WTC11 (cell line): Measurements from ENCODE around the gene CLEC3B. TPM values are rescaled to one million over a fixed set of nuclear protein-coding genes. Genes with fewer than 3 reads are reported as not detected.

ENCODE experiments used
- ATAC-seq: fragments of 200-7000 bp; cut with Tn5 transposase; 2 replicates; pipeline ENCODE4 v1.10.0; 2021; ENCODE audit warnings: mild to moderate bottlenecking, moderate library complexity
- CTCF ChIA-PET: fragments of 300-600 bp; sonication (Branson Sonifier 250); formaldehyde crosslinking; loops from one replicate; lab custom pipeline; 2021; ENCODE audit warnings: antibody characterized with exemption; lab: Charles Lee
- POLR2A ChIA-PET: fragments of 350-600 bp; sonication (Branson Sonifier 250); formaldehyde crosslinking; loops from one replicate; lab custom pipeline; 2021; ENCODE audit warnings: antibody characterized with exemption; lab: Charles Lee
- DNase-seq: peaks from one replicate; pipeline ENCODE4 v3.0.0; 2021; ENCODE audit warnings: low spot score
- H3K27ac Mint-ChIP-seq: 2 replicates; pipeline ENCODE4 v1.8.0; 2021; ENCODE audit warnings: mixed read lengths
- H3K27me3 Mint-ChIP-seq: 2 replicates; pipeline ENCODE4 v1.8.0; 2021; ENCODE audit warnings: low read depth, mild to moderate bottlenecking, moderate library complexity, mixed read lengths
- H3K36me3 Mint-ChIP-seq: 2 replicates; pipeline ENCODE4 v1.8.0; 2021; ENCODE audit warnings: mixed read lengths
- H3K4me1 Mint-ChIP-seq: 2 replicates; pipeline ENCODE4 v1.8.0; 2022; ENCODE audit warnings: mixed read lengths
- H3K4me3 Mint-ChIP-seq: 2 replicates; pipeline ENCODE4 v1.8.0; 2021; ENCODE audit warnings: mild to moderate bottlenecking, moderate library complexity, mixed read lengths
- H3K9me3 Mint-ChIP-seq: 2 replicates; pipeline ENCODE4 v1.8.0; 2021; ENCODE audit warnings: mixed read lengths
- JAZF1 ChIP-seq: fragments of 250-450 bp; sonication (Bioruptor Pico); IDR thresholded peaks from 2 replicates; pipeline ENCODE4 v1.9.0; 2021; ENCODE audit warnings: moderate library complexity, mild to moderate bottlenecking, inconsistent platforms
- ZNF219 ChIP-seq: sonication (generic); formaldehyde crosslinking; IDR thresholded peaks from 2 replicates; pipeline ENCODE4 v1.8.0; 2023; ENCODE audit warnings: missing genetic modification reagents, mild to moderate bottlenecking, borderline replicate concordance
- total RNA-seq: library from RNA; stranded (reverse); gene quantifications from 3 replicates; pipeline ENCODE4 v1.2.3, GENCODE V29; 2021
- TF ChIP-seq, protein P1 (sequence below): sonication (generic); formaldehyde crosslinking; IDR thresholded peaks from 2 replicates; pipeline ENCODE4 v1.8.1; 2023; ENCODE audit warnings: mild to moderate bottlenecking, missing genetic modification reagents, borderline replicate concordance
- TF ChIP-seq, protein P2 (sequence below): sonication (generic); formaldehyde crosslinking; IDR thresholded peaks from 2 replicates; pipeline ENCODE4 v1.8.1; 2023; ENCODE audit warnings: mild to moderate bottlenecking, missing genetic modification reagents, moderate library complexity

The CLEC3B gene
- total RNA-seq, 1 experiment from 2014 or later: 0.81 TPM

DNA sequence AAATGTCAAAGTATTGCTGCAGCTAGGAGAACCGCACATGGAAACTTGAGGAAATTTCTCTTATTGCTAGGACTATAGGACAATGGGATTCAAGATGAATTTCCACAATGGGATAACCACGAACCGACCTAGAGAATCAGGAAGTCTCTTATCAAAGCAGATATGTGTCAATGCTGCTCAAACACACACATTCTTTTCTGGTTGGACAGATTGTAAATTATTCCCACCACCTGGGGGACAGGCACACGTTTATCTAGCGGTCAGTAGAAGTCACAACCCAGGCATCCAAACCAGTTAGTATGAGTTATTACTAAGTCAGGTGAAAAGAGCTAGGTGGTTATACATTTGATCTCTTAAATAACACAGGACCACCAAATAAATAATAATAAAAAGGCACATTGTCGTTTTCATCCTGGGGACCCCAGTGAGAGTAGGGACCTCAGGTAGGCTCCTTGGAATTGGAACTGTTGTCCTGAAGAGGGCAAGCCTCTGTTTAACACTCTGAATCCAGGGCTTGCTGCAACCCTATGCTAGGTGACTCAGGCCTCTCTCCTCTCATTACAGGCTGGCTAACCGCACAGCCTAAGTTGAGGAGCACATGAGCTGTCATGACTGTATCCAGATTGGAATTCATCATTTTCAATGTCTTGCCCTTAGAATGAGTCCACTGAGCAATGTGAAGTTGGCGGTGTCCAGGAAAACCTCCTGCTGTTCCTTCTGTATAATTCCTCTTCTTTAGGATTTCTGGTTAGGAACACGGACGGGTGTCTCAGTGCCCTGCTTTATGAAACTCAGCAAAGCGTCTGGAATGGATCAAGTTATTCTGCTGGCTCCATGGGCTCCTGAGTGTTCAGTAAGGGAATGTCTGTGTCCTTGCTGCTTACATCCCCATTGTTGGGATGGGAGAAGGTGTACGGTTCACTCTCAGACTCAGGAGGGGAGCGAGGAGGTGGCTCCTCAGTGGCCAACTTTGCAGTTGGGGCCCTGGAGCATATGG, 59.0 kb downstream of the CLEC3B start:
- no peaks in the 10 kb centered on the region for H3K9me3 Mint-ChIP-seq
- H3K36me3 Mint-ChIP-seq: peaks cover 29% of the 10 kb centered on the region
- no peak overlapping the region for H3K27ac Mint-ChIP-seq
- POLR2A ChIA-PET: no interaction called here
- H3K4me1 Mint-ChIP-seq: peaks cover 4% of the 10 kb centered on the region; the same call in 1 of the 2 replicates
- DNase-seq (no peak), ATAC-seq (no peak)
- CTCF ChIA-PET: interaction anchor here (0.9 kb wide), 1 partner anchor 46 kb away, joined by 3 read pairs; no protein-coding TSS in a partner anchor
- no peaks in the 10 kb centered on the region for H3K27me3 Mint-ChIP-seq
- TF ChIP-seq JAZF1 (CRISPR knock-in tag) (no peak), ZNF219 (CRISPR knock-in tag) (no peak)
- TF ChIP-seq, protein P1, sequence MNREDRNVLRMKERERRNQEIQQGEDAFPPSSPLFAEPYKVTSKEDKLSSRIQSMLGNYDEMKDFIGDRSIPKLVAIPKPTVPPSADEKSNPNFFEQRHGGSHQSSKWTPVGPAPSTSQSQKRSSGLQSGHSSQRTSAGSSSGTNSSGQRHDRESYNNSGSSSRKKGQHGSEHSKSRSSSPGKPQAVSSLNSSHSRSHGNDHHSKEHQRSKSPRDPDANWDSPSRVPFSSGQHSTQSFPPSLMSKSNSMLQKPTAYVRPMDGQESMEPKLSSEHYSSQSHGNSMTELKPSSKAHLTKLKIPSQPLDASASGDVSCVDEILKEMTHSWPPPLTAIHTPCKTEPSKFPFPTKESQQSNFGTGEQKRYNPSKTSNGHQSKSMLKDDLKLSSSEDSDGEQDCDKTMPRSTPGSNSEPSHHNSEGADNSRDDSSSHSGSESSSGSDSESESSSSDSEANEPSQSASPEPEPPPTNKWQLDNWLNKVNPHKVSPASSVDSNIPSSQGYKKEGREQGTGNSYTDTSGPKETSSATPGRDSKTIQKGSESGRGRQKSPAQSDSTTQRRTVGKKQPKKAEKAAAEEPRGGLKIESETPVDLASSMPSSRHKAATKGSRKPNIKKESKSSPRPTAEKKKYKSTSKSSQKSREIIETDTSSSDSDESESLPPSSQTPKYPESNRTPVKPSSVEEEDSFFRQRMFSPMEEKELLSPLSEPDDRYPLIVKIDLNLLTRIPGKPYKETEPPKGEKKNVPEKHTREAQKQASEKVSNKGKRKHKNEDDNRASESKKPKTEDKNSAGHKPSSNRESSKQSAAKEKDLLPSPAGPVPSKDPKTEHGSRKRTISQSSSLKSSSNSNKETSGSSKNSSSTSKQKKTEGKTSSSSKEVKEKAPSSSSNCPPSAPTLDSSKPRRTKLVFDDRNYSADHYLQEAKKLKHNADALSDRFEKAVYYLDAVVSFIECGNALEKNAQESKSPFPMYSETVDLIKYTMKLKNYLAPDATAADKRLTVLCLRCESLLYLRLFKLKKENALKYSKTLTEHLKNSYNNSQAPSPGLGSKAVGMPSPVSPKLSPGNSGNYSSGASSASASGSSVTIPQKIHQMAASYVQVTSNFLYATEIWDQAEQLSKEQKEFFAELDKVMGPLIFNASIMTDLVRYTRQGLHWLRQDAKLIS (CRISPR knock-in tag): no peak
- TF ChIP-seq, protein P2, sequence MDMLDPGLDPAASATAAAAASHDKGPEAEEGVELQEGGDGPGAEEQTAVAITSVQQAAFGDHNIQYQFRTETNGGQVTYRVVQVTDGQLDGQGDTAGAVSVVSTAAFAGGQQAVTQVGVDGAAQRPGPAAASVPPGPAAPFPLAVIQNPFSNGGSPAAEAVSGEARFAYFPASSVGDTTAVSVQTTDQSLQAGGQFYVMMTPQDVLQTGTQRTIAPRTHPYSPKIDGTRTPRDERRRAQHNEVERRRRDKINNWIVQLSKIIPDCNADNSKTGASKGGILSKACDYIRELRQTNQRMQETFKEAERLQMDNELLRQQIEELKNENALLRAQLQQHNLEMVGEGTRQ (CRISPR knock-in tag): no peak
- H3K4me3 Mint-ChIP-seq: no peak overlapping the region

Other genes with a start within 250 kb of the CLEC3B start
- gene TMEM42, start 164.4 kb upstream of the CLEC3B start, total RNA-seq: 15.0 to 20.1 TPM (median 16.6 TPM) in 3 replicates
- gene TGM4, start 151.7 kb upstream of the CLEC3B start, total RNA-seq: not detected in 3 replicates
- gene ZDHHC3, start 50.1 kb upstream of the CLEC3B start, total RNA-seq: 57.7 to 59.1 TPM (median 58.0 TPM) in 3 replicates
- 85.7 to 96.4 TPM (median 93.0 TPM) in 3 replicates for gene EXOSC7, start 50.1 kb upstream of the CLEC3B start, total RNA-seq
- gene CDCP1, start 120.1 kb downstream of the CLEC3B start, total RNA-seq: 13.4 to 14.6 TPM (median 13.5 TPM) in 3 replicates
- gene TMEM158, start 200.0 kb downstream of the CLEC3B start, total RNA-seq: 17.9 to 19.0 TPM (median 18.5 TPM) in 3 replicates